WTC11 (cell line): ENCODE data around the gene CFAP53.

ENCODE experiments used
- CTCF ChIP-seq: fragments of 200-600 bp; IDR thresholded peaks from 2 replicates; pipeline ENCODE4 v1.8.0; 2022; ENCODE audit warnings: antibody characterized with exemption
- KAT7 ChIP-seq: sonication (generic); formaldehyde crosslinking; IDR thresholded peaks from 2 replicates; pipeline ENCODE4 v1.8.1; 2023; ENCODE audit warnings: missing genetic modification reagents, mild to moderate bottlenecking, borderline replicate concordance
- MAX ChIP-seq: sonication (generic); formaldehyde crosslinking; IDR thresholded peaks from 2 replicates; pipeline ENCODE4 v1.8.0; 2022; ENCODE audit warnings: mild to moderate bottlenecking, missing genetic modification reagents
- NFYB ChIP-seq: sonication (generic); formaldehyde crosslinking; conservative IDR thresholded peaks from 2 replicates; pipeline ENCODE4 v1.8.0; 2022; ENCODE audit warnings: low read depth, missing genetic modification reagents
- SP1 ChIP-seq: sonication (generic); formaldehyde crosslinking; conservative IDR thresholded peaks from 2 replicates; pipeline ENCODE4 v1.8.1; 2022; ENCODE audit warnings: missing genetic modification reagents
- TEAD1 ChIP-seq: sonication (generic); formaldehyde crosslinking; IDR thresholded peaks from 2 replicates; pipeline ENCODE4 v1.8.0; 2022; ENCODE audit warnings: mild to moderate bottlenecking, missing genetic modification reagents
- USF2 ChIP-seq: sonication (generic); formaldehyde crosslinking; IDR thresholded peaks from 2 replicates; pipeline ENCODE4 v1.8.1; 2023; ENCODE audit warnings: mild to moderate bottlenecking, missing genetic modification reagents, moderate library complexity
- ZBTB43 ChIP-seq: sonication (generic); formaldehyde crosslinking; IDR thresholded peaks from 2 replicates; pipeline ENCODE4 v1.8.1; 2023; ENCODE audit warnings: mild to moderate bottlenecking, missing genetic modification reagents
- TF ChIP-seq, protein P1 (sequence below): sonication (generic); formaldehyde crosslinking; IDR thresholded peaks from 2 replicates; pipeline ENCODE4 v1.8.0; 2022; ENCODE audit warnings: mild to moderate bottlenecking, missing genetic modification reagents
- TF ChIP-seq, protein P2 (sequence below): fragments of 250-450 bp; sonication (Bioruptor Pico); IDR thresholded peaks from 2 replicates; pipeline ENCODE4 v1.8.0; 2021; ENCODE audit warnings: mild to moderate bottlenecking

GRCh38 chr18:50274941-50275340 lies 8.6 kb upstream of the CFAP53 start:
- TF ChIP-seq TEAD1 (CRISPR knock-in tag) (no peak), SP1 (CRISPR knock-in tag) (no peak), USF2 (no peak), KAT7 (no peak), CTCF (no peak), MAX (no peak), NFYB (CRISPR knock-in tag) (no peak), ZBTB43 (CRISPR knock-in tag) (no peak)
- TF ChIP-seq, protein P1, sequence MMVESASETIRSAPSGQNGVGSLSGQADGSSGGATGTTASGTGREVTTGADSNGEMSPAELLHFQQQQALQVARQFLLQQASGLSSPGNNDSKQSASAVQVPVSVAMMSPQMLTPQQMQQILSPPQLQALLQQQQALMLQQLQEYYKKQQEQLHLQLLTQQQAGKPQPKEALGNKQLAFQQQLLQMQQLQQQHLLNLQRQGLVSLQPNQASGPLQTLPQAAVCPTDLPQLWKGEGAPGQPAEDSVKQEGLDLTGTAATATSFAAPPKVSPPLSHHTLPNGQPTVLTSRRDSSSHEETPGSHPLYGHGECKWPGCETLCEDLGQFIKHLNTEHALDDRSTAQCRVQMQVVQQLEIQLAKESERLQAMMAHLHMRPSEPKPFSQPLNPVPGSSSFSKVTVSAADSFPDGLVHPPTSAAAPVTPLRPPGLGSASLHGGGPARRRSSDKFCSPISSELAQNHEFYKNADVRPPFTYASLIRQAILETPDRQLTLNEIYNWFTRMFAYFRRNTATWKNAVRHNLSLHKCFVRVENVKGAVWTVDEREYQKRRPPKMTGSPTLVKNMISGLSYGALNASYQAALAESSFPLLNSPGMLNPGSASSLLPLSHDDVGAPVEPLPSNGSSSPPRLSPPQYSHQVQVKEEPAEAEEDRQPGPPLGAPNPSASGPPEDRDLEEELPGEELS (CRISPR knock-in tag) = no peak
- TF ChIP-seq, protein P2, sequence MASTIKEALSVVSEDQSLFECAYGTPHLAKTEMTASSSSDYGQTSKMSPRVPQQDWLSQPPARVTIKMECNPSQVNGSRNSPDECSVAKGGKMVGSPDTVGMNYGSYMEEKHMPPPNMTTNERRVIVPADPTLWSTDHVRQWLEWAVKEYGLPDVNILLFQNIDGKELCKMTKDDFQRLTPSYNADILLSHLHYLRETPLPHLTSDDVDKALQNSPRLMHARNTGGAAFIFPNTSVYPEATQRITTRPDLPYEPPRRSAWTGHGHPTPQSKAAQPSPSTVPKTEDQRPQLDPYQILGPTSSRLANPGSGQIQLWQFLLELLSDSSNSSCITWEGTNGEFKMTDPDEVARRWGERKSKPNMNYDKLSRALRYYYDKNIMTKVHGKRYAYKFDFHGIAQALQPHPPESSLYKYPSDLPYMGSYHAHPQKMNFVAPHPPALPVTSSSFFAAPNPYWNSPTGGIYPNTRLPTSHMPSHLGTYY (CRISPR knock-in tag) = no peak
